Esophagus squamous epithelium (tissue), 5 donors: ENCODE data around the gene FOXL1. TPM values are rescaled to one million over a fixed set of nuclear protein-coding genes. Genes with fewer than 3 reads are reported as not detected.

Source experiments
- DNase-seq: peaks from one replicate; lab custom pipeline; 2025; lab: John Stamatoyannopoulos, UW
- H3K27ac ChIP-seq, 4 donors: fragments of 200-600 bp; sonication (generic); one replicate each; pipeline ENCODE4 v1.5.1; 2016 to 2019; ENCODE audit warnings: mild to moderate bottlenecking in 1 of 4
- H3K27me3 ChIP-seq, 4 donors: fragments of 200-600 bp; sonication (generic); 1 replicate in 3 of 4; 2 replicates in 1 of 4; pipeline versions ENCODE4 v1.5.1 to v1.6.0; 2017 to 2021; ENCODE audit warnings: antibody characterized with exemption in 1 of 4
- H3K36me3 ChIP-seq, 3 donors: fragments of 200-600 bp; sonication (generic); one replicate each; pipeline ENCODE4 v1.5.1; 2016 to 2019
- H3K4me1 ChIP-seq, 3 donors: fragments of 200-600 bp; sonication (generic); one replicate each; pipeline ENCODE4 v1.5.1; 2017 to 2019
- H3K4me3 ChIP-seq, 4 donors: fragments of 200-600 bp; sonication (generic); 1 replicate in 3 of 4; 2 replicates in 1 of 4; pipeline ENCODE4 v1.5.1; 2016 to 2019; ENCODE audit warnings: mild to moderate bottlenecking in 2 of 4, moderate library complexity in 1 of 4
- H3K9me3 ChIP-seq, 3 donors: fragments of 200-600 bp; sonication (generic); one replicate each; pipeline ENCODE4 v1.5.1; 2016 to 2019
- POLR2A ChIP-seq, 4 donors: fragments of 450-650 bp; IDR thresholded peaks; one replicate each; pipeline ENCODE4 v1.6.1; 2017; ENCODE audit warnings: antibody characterized with exemption in 4 of 4, mild to moderate bottlenecking in 4 of 4, moderate library complexity in 3 of 4
- WGBS, 2 donors: methylation state at CpG; one replicate each; pipeline ENCODE4 v1.1.5; 2018; 5-methylcytosine and 5-hydroxymethylcytosine counted together
- intact Hi-C: fragments of 100-400 bp; cut with DNase I; formaldehyde crosslinking; loops from one replicate; pipeline ENCODE4 v1.15.0; 2022
- total RNA-seq, 4 donors: library from RNA; depleted of rRNA; stranded (reverse); fragments of >200 nt; gene quantifications; one replicate each; pipeline ENCODE4 v1.1.0, GENCODE V29; 2016
- TF ChIP-seq, protein P1 (sequence below), 6 experiments: fragments of 450-650 bp in 4 of 6; fragments of 200-600 bp in 2 of 6; sonication (generic) in 2 of 6; IDR thresholded peaks; one replicate each; pipeline ENCODE4 v1.5.1; 2016 to 2019; ENCODE audit warnings: antibody characterized with exemption in 6 of 6, mild to moderate bottlenecking in 4 of 6, moderate library complexity in 4 of 6
- donor health status: DM: yes; HTN: yes; CAD: no.

Gene FOXL1
- total RNA-seq, 4 donors from 2014 or later = 0.13 to 1.6 (median 0.57) TPM; not detected in 1

- Histone ChIP-seq H3K36me3 (no peaks in the 10 kb centered on the region), H3K9me3 (no peaks in the 10 kb centered on the region), H3K27me3 (peaks cover 0 to 97% (median 3%) of the 10 kb centered on the region in 4 donors), H3K4me1 (no peaks in the 10 kb centered on the region), H3K4me3 (no peak overlapping the region), H3K27ac (no peak overlapping the region)
- WGBS, 2 donors = 46 to 61% methylated on average over 11 to 12 of the region's 13 CpGs
- DNase-seq = no peak
- intact Hi-C loops = no loop called here
- TF ChIP-seq, protein P1, sequence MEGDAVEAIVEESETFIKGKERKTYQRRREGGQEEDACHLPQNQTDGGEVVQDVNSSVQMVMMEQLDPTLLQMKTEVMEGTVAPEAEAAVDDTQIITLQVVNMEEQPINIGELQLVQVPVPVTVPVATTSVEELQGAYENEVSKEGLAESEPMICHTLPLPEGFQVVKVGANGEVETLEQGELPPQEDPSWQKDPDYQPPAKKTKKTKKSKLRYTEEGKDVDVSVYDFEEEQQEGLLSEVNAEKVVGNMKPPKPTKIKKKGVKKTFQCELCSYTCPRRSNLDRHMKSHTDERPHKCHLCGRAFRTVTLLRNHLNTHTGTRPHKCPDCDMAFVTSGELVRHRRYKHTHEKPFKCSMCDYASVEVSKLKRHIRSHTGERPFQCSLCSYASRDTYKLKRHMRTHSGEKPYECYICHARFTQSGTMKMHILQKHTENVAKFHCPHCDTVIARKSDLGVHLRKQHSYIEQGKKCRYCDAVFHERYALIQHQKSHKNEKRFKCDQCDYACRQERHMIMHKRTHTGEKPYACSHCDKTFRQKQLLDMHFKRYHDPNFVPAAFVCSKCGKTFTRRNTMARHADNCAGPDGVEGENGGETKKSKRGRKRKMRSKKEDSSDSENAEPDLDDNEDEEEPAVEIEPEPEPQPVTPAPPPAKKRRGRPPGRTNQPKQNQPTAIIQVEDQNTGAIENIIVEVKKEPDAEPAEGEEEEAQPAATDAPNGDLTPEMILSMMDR (IDR thresholded peaks at IDR 0.05) = no peak
- TF ChIP-seq POLR2A (IDR thresholded peaks at IDR 0.05) = no peak
Measured at GRCh38 chr16:86593913-86594620, 15.7 kb downstream of the FOXL1 start.

DNA sequence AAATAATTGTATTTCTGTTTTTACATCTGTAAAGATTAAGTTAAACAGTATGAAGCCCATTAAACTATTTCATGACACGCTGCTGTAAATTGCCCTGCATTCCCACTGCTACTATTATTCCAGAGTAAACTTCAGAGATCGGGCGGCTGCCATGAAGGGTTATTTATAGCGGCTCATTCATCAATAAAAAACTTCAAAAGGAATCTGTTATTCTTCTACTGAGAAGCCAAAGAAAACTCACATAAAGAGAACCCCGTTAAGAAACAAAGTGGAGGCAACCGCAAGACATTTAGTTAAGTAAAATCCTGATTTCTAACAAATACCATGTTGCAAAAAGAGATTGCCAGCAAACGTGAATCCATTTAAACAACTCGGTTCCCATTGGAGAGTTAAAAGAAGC is 16.4 kb downstream of the FOXL1 start:
- DNase-seq = no peak
- intact Hi-C loops = no loop called here
- Histone ChIP-seq H3K27me3 (peaks cover 0 to 97% (median 3%) of the 10 kb centered on the region in 4 donors), H3K4me1 (no peaks in the 10 kb centered on the region), H3K36me3 (no peaks in the 10 kb centered on the region), H3K4me3 (no peak overlapping the region), H3K9me3 (no peaks in the 10 kb centered on the region), H3K27ac (no peak overlapping the region)
- TF ChIP-seq, protein P1 (IDR thresholded peaks at IDR 0.05) = no peak
- no peak for TF ChIP-seq POLR2A (IDR thresholded peaks at IDR 0.05)
- WGBS, 2 donors = 26 to 30% methylated on average over 8 of the region's 8 CpGs

GRCh38 chr16:86595983-86596605 is 17.7 kb downstream of the FOXL1 start:
- intact Hi-C loops = no loop called here
- H3K27ac ChIP-seq = no peak overlapping the region
- H3K27me3 ChIP-seq = peaks cover 0 to 92% (median 3%) of the 10 kb centered on the region in 4 donors
- no peaks in the 10 kb centered on the region for H3K36me3 ChIP-seq
- no peaks in the 10 kb centered on the region for H3K4me1 ChIP-seq
- no peak overlapping the region for H3K4me3 ChIP-seq
- WGBS, 2 donors = 38 to 56% methylated on average over 6 to 7 of the region's 10 CpGs
- no peak for DNase-seq
- H3K9me3 ChIP-seq = no peaks in the 10 kb centered on the region
- TF ChIP-seq, protein P1 (IDR thresholded peaks at IDR 0.05) = no peak
- TF ChIP-seq POLR2A (IDR thresholded peaks at IDR 0.05) = no peak

GRCh38 chr16:86597126-86597879 is 19.0 kb downstream of the FOXL1 start:
- no peaks in the 10 kb centered on the region for H3K4me1 ChIP-seq

More at GRCh38 chr16:86597126-86597879, 19.0 kb downstream of the FOXL1 start:
- DNase-seq = no peak
- H3K27me3 ChIP-seq = peaks cover 0 to 92% (median 3%) of the 10 kb centered on the region in 4 donors
- TF ChIP-seq POLR2A (IDR thresholded peaks at IDR 0.05) = no peak
- TF ChIP-seq, protein P1 (IDR thresholded peaks at IDR 0.05) = no peak
- H3K9me3 ChIP-seq = no peaks in the 10 kb centered on the region
- no peak overlapping the region for H3K27ac ChIP-seq
- intact Hi-C loops = no loop called here
- H3K36me3 ChIP-seq = no peaks in the 10 kb centered on the region
- WGBS, 2 donors = 69 to 72% methylated on average over 15 to 18 of the region's 18 CpGs
- H3K4me3 ChIP-seq = no peak overlapping the region
